ENCODE data around the gene SH2D7. TPM values are rescaled to one million over a fixed set of nuclear protein-coding genes. Genes with fewer than 3 reads are reported as not detected.

SH2D7 gene
- total and polyA plus RNA-seq, 8 donors, result 0.04 to 1.8 (median 0.15) TPM; not detected in 1

DNA sequence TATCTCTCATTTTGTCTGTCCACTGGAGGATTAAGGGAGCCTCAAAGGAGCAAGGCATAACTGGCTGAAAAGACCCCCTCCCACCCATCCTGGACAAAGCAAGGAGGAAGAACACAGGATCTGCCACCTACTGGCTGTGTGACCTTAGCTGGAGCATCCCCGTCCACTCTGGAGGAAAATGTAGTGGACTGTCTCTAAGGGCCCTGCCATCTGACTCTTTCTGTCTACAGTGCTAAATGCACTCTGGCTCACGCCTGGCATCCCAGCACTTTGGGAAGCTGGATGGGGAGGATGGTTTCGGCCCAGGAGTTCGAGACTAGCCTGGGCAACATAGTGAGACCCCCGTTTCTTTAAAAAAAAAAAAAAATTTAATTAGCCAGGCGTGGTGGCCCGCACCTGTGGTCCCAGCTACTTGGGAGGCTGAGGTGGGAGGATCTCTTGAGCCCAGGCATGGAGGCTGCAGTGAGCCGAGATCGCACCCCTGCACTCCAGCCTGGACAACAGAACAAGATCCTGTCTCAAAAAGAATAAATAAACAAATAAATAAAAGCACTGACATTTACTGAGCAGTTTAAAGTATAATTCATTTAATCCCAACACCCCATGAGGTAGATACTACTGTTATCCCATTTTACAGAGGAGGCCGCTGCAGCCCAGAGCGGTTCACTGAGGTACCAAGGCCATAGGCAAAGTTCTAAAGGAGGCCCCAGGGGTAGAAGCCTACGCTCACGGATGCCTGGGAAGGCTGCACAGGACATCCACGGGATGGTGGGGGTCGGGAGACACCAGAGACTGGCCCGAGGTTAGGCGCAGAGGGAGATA is 15.9 kb upstream of the SH2D7 start:
- Histone ChIP-seq H3K4me1 (peaks cover 0 to 19% (median 13%) of the 10 kb centered on the region in 3 donors), H3K27ac (peak overlapping the region; percentile 84 to 91 (median 88)), H3K4me3 (peak overlapping the region; percentile 72 to 89 (median 81)), H3K27me3 (no peaks in the 10 kb centered on the region), H3K9me3 (no peaks in the 10 kb centered on the region), H3K36me3 (no peaks in the 10 kb centered on the region)
- intact Hi-C loops (cut with DNase I), result loop anchor here in 1 of 3 donors (10.0 kb wide), 1 partner anchor 52 kb away; no protein-coding TSS in a partner anchor
- FAIRE-seq (no peak), ATAC-seq (peak; percentile 22 to 42 (median 34)), DNase-seq (no peak)
- 39 to 44% methylated on average over 17 of the region's 17 CpGs for WGBS, 2 donors
- TF ChIP-seq, protein P1, sequence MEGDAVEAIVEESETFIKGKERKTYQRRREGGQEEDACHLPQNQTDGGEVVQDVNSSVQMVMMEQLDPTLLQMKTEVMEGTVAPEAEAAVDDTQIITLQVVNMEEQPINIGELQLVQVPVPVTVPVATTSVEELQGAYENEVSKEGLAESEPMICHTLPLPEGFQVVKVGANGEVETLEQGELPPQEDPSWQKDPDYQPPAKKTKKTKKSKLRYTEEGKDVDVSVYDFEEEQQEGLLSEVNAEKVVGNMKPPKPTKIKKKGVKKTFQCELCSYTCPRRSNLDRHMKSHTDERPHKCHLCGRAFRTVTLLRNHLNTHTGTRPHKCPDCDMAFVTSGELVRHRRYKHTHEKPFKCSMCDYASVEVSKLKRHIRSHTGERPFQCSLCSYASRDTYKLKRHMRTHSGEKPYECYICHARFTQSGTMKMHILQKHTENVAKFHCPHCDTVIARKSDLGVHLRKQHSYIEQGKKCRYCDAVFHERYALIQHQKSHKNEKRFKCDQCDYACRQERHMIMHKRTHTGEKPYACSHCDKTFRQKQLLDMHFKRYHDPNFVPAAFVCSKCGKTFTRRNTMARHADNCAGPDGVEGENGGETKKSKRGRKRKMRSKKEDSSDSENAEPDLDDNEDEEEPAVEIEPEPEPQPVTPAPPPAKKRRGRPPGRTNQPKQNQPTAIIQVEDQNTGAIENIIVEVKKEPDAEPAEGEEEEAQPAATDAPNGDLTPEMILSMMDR (IDR thresholded peaks at IDR 0.05), result no peak

- H3K9me3 ChIP-seq, result no peaks in the 10 kb centered on the region
- H3K27ac ChIP-seq, result peak within 1 kb of the TSS; percentile 84 to 91 (median 88)
- TF ChIP-seq, protein P1 (IDR thresholded peaks at IDR 0.05), result no peak
- DNase-seq (peak; percentile 61 to 88 (median 74)), FAIRE-seq (no peak), ATAC-seq (peak; percentile 70 to 77 (median 76))
- H3K36me3 ChIP-seq, result no peaks in the 10 kb centered on the region
- peak within 1 kb of the TSS; percentile 72 to 89 (median 81) for H3K4me3 ChIP-seq
- intact Hi-C loops (cut with DNase I), result loop anchor here in 1 of 3 donors (10.0 kb wide), 1 partner anchor 52 kb away; no protein-coding TSS in a partner anchor
- no peaks in the 10 kb centered on the region for H3K27me3 ChIP-seq
- peaks cover 0 to 19% (median 13%) of the 10 kb centered on the region in 3 donors for H3K4me1 ChIP-seq
- WGBS, 2 donors, result 0 to 2% methylated on average over 38 to 104 of the region's 104 CpGs
These were observed 15.1 kb upstream of the SH2D7 start, which contains the start of gene TBC1D2B for GRCh38 chr15:78077053-78077870. TSS of gene TBC1D2B (minus strand) at chr15:78077711. CDS start at chr15:78077652, 59 bp downstream.

GRCh38 chr15:78077871-78078210 is 14.5 kb upstream of the SH2D7 start:
- ATAC-seq, result peak in 3 of 4 donors; percentile 5 to 13 (median 6)
- Histone ChIP-seq H3K4me3 (peak overlapping the region in 3 of 4 donors; percentile 72 to 89 (median 80)), H3K36me3 (no peaks in the 10 kb centered on the region), H3K27me3 (no peaks in the 10 kb centered on the region), H3K27ac (peak overlapping the region in 2 of 4 donors; percentile 5 to 47), H3K9me3 (no peaks in the 10 kb centered on the region), H3K4me1 (peaks cover 0 to 19% (median 13%) of the 10 kb centered on the region in 3 donors)
- intact Hi-C loops (cut with DNase I), result loop anchor here in 1 of 3 donors (10.0 kb wide), 1 partner anchor 53 kb away; no protein-coding TSS in a partner anchor
- TF ChIP-seq, protein P1 (IDR thresholded peaks at IDR 0.05), result no peak
- DNase-seq, result no peak
- FAIRE-seq, result no peak
- 6 to 13% methylated on average over 7 of the region's 7 CpGs for WGBS, 2 donors

DNA sequence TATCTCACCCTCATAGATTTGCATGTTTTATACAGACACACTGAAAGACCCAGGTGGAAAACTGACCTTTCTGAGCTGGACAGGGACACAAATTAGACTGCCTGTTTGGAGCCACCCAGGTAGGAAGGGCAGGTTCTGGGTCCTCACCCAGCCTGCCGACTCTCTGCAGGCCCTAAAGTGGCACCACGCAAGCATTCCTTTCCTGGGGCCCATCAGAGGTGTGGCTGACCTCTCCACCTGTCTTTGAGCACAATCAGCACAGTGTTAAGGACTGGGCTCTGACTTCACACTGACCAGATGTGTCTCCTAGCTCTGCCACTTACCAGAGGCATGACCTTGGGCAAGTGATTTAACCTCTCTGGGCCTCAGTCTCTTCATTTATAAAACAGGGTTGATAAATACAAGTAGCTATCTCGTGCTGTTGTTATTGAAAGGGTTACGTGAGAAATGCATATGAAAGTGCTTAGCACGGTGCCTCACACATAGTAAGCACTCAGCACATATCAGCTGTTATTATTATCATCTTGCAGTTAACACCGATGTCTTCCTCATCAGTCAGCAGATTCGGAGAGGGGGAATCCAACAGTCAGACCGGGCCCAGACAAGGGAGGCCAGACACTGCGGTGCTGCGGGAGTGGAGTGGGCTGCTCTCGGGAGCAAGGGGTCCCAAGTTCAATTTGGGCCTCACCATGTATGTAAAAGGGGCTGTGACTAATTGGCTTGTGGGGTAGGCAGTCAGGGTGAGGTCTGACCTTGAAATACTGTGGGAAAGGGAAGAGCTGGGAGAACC is 12.9 kb upstream of the SH2D7 start:
- FAIRE-seq, result no peak
- TF ChIP-seq, protein P1 (IDR thresholded peaks at IDR 0.05), result no peak
- H3K27me3 ChIP-seq, result no peaks in the 10 kb centered on the region
- intact Hi-C loops (cut with DNase I), result loop anchor here in 1 of 3 donors (10.0 kb wide), 1 partner anchor 55 kb away; no protein-coding TSS in a partner anchor
- H3K4me3 ChIP-seq, result no peak overlapping the region
- no peaks in the 10 kb centered on the region for H3K9me3 ChIP-seq
- no peaks in the 10 kb centered on the region for H3K36me3 ChIP-seq
- WGBS, 2 donors, result 88 to 92% methylated on average over 11 of the region's 11 CpGs
- DNase-seq, result no peak
- H3K27ac ChIP-seq, result no peak overlapping the region
- peaks cover 0 to 19% (median 13%) of the 10 kb centered on the region in 3 donors for H3K4me1 ChIP-seq
- no peak for ATAC-seq
